Fibroblast of pulmonary artery (primary cell): ENCODE data around the gene ACOT7.

Source experiments
- DNase-seq: peaks from one replicate; pipeline ENCODE4 v3.0.0-alpha.2; 2010; ENCODE audit warnings: low read depth
- H3K4me3 ChIP-seq: replicated peaks from 2 replicates; pipeline ENCODE4 v1.5.1; 2011; ENCODE audit warnings: low read depth, mild to moderate bottlenecking, control low read depth, low read length, moderate library complexity
- CTCF ChIP-seq: IDR thresholded peaks from 2 replicates; pipeline ENCODE4 v1.5.1; 2011; ENCODE audit warnings: mild to moderate bottlenecking, control low read depth, low read length, inconsistent platforms; ENCODE audit errors: missing control alignments

ACOT7 gene

GRCh38 chr1:6416295-6416656, 22.7 kb upstream of the ACOT7 start:
- no peak for DNase-seq
- no peak overlapping the region for H3K4me3 ChIP-seq
- TF ChIP-seq CTCF, result no peak

DNA sequence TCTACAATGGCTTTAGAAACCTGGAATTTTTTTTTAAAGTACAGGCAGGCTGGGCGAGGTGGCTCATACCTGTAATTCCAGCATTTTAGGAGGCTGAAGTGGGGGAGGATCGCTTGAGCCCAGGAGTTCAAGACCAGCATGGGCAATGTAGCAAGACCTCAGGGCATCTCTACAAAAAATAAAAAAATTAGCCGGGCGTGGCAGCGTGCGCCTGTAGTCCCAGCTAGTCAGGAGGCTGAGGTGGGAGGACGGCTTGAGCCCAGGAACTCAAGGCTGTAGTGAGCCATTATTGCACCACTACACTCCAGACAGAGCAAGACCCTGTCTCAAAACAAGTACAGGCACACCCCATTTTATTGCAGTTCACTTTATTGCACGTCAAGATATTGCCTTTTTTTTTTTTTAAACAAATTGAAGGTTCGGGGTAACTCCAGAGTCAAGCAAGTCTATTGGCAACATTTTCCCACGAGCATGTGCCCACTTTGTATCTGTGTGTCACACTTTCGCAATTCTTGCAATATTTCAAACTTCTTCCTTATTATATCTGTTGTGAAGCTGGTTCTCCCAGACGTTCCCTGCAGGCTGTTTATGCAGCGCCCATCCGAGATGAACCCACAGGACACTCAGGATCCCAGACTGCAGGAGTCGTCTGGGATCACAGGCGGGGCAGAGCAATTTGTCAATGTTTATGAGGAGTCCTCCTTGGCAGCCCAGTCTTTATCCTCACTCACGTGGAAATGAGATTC, 21.5 kb upstream of the ACOT7 start:
- no peak for TF ChIP-seq CTCF
- no peak overlapping the region for H3K4me3 ChIP-seq
- DNase-seq, result no peak

- peak; percentile 51 for DNase-seq
- no peak overlapping the region for H3K4me3 ChIP-seq
- TF ChIP-seq CTCF, result peak; percentile 65
These were observed 20.9 kb upstream of the ACOT7 start for GRCh38 chr1:6414443-6414844.

DNA sequence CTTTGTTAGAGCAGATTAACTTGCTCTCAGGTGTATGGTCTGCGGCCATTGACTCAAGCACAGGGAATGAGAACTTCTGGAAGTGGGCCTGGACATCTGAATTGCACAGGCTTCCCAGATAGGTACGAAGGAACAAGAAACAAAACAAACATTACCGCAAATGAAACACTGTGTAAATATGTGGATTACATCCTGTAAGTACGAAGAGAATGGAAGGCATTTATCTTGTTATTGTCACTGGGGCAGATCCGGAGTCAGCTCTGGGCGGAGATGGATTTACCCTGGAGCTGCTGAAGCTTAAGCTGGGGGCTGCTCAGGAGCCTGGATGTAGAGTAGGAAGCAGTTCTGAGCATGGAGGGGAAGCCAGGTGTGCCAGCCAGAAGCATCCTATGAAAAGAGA, 19.3 kb upstream of the ACOT7 start:
- DNase-seq, result peak; percentile 21
- no peak overlapping the region for H3K4me3 ChIP-seq
- TF ChIP-seq CTCF, result no peak

DNA sequence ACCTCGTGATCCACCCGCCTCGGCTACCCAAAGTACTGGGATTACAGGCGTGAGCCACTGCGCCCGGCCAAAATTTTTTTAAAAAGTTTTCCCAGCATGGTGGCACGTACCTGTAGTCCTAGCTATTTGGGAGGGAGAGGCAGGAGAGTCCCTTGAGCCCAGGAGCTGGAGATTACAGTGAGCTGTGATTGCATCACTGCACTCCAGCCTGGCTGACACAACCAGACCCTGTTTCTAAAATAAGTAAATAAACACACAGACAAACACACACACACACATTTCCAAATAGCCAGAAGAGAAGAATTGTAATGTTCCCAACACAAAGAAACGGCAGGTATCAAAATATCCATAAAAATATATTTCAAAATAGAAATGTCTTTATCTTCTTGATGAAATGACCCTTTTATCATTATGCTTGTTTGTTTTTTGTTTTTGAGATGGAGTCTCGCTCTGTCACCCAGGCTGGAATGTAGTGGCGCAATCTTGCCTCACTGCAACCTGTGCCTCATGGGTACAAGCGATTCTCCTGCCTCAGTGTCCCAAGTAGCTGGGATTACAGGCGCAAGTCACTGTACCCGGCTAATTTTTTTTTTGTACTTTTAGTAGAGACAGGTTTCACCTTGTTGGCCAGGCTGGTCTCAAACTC, 16.8 kb upstream of the ACOT7 start:
- no peak overlapping the region for H3K4me3 ChIP-seq
- no peak for TF ChIP-seq CTCF
- DNase-seq, result no peak

- no peak for DNase-seq
- no peak for TF ChIP-seq CTCF
- no peak overlapping the region for H3K4me3 ChIP-seq
These were observed 16.2 kb upstream of the ACOT7 start for GRCh38 chr1:6409733-6410132.

DNA sequence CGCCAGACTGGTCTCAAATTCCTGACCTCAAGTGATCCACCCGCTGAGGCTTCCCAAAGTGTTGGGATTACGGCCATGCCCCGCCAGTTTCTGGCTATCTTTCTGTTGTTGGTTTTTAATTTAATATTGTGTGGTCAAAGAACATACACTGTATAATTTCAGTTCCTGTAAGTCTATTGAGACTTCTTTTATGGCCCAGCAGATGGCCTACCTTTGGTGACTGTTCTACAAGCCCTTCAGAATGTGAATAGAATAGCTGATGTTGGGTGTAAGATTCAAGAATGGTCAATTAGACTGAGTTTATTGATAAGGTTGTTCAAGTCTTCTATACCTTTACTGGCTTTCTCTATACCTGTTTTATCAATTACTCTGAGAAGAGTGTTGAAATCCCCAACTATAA, 15.5 kb upstream of the ACOT7 start:
- TF ChIP-seq CTCF, result no peak
- H3K4me3 ChIP-seq, result no peak overlapping the region
- no peak for DNase-seq
